Heart left ventricle (tissue), 16 donors: ENCODE data around the gene WWOX. TPM values are rescaled to one million over a fixed set of nuclear protein-coding genes. Genes with fewer than 3 reads are reported as not detected.

Experiments used
- ATAC-seq, 4 donors: fragments of 200-7000 bp; cut with Tn5 transposase; one replicate each; pipeline ENCODE4 v1.9.1; 2020 to 2022; ENCODE audit warnings: moderate library complexity in 4 of 4, mild to moderate bottlenecking in 3 of 4, moderate number of reproducible peaks in 1 of 4
- DNase-seq, 5 donors: peaks; one replicate each; pipeline ENCODE4 v3.0.0-alpha.2; 2020
- H3K27ac ChIP-seq, 12 donors: fragments of 200-600 bp; sonication (generic) in 4 of 12; one replicate each; pipeline versions ENCODE4 v1.5.0 to v1.8.0; 2016 to 2022; ENCODE audit warnings: mild to moderate bottlenecking in 2 of 12
- H3K27me3 ChIP-seq, 9 donors: fragments of 200-600 bp; sonication (generic) in 2 of 9; one replicate each; pipeline versions ENCODE4 v1.5.1 to v1.8.0; 2016 to 2022; ENCODE audit warnings: mild to moderate bottlenecking in 3 of 9
- H3K36me3 ChIP-seq, 9 donors: fragments of 200-600 bp; sonication (generic) in 2 of 9; one replicate each; pipeline versions ENCODE4 v1.5.0 to v1.8.0; 2018 to 2022; ENCODE audit warnings: mild to moderate bottlenecking in 2 of 9
- H3K4me1 ChIP-seq, 12 donors: fragments of 200-600 bp; sonication (generic) in 4 of 12; one replicate each; pipeline versions ENCODE4 v1.5.0 to v1.8.0; 2016 to 2022; ENCODE audit warnings: mild to moderate bottlenecking in 3 of 12
- H3K4me3 ChIP-seq, 12 donors: fragments of 200-600 bp; sonication (generic) in 4 of 12; one replicate each; pipeline versions ENCODE4 v1.5.0 to v1.8.0; 2017 to 2022; ENCODE audit warnings: mild to moderate bottlenecking in 9 of 12, moderate library complexity in 4 of 12
- H3K9me3 ChIP-seq, 12 donors: fragments of 200-600 bp; sonication (generic) in 4 of 12; one replicate each; pipeline versions ENCODE4 v1.5.0 to v1.8.0; 2016 to 2022; ENCODE audit warnings: mild to moderate bottlenecking in 1 of 12
- CTCF ChIP-seq, 12 donors: fragments of 200-600 bp; sonication (generic) in 4 of 12; IDR thresholded peaks; one replicate each; pipeline versions ENCODE4 v1.5.0 to v1.8.0; 2018 to 2022; ENCODE audit warnings: antibody characterized with exemption in 12 of 12, mild to moderate bottlenecking in 5 of 12
- POLR2A ChIP-seq, 2 donors: fragments of 450-650 bp; IDR thresholded peaks; one replicate each; pipeline ENCODE4 v1.6.1; 2017; ENCODE audit warnings: antibody characterized with exemption in 2 of 2, mild to moderate bottlenecking in 2 of 2, moderate library complexity in 2 of 2
- WGBS, 4 donors: extraction: QIAGEN DNeasy Blood & Tissue Kit in 2 of 4; methylation state at CpG; one replicate each; pipeline versions ENCODE4 v1.1.5 to v1.1.7; 2013 to 2018; 5-methylcytosine and 5-hydroxymethylcytosine counted together
- intact Hi-C, 10 donors: fragments of 100-400 bp; cut with DNase I; formaldehyde crosslinking; loops; one replicate each; pipeline versions ENCODE4 v1.11.1 to v1.14.2; 2022
- polyA plus RNA-seq, 2 donors: library from polyadenylated mRNA; stranded (reverse); fragments of 200-250 nt; gene quantifications; one replicate each; pipeline ENCODE4 v1.2.3, GENCODE V29; 2013
- total RNA-seq, 9 donors: library from RNA; depleted of rRNA in 2 of 9; stranded (reverse); fragments of >200 nt in 2 of 9; fragmentation: NEBNext Ultra II Directional in 3 of 9; extraction: Animal tissue kit (Norgen Biotek cat#: 25700) in 3 of 9; gene quantifications; one replicate each; pipeline versions ENCODE4 v1.1.0 to v1.2.4, GENCODE V29; 2016 to 2023
- donor health status: ischemic (EF 13 %, LVEDD 7.1; RV severe dilation, severe dysfunction).
- donor health status: healthy with polysubstance abuse.
- donor health status: DM: no; HTN: yes; CAD: no.
- donor health status: DM: no; HTN: no; CAD: no.
- donor health status: ischemic (EF 25% LVEDD 6.9; RV normal size, moderate dysfunction).
- donor health status: ischemic (EF 25% LVEDD 5.7; RV mildly dilated, moderate dysfunction).
- donor health status: healthy.
- donor health status: DM: yes; HTN: yes; CAD: no.
- donor health status: ischemic (EF 35%, LVEDD 5.7; RV mildly dilated, moderate dysfunction).
- donor health status: nonischemic (EF 11% LVEDD 7.7; RV severe dilation, severe dysfunction).
- donor health status: DM: yes; HTN: yes; CAD: no.
- donor health status: PGD.
- donor health status: ischemic (EF 29% LVEDD 5.4; RV normal size, mild dysfunction).
- donor health status: nonischemic (EF 23%, LVEDD 6.1; RV moderate dilation, normal function).

WWOX gene
- total and polyA plus RNA-seq, 11 donors = 4.3 to 18.3 (median 9.1) TPM

- Histone ChIP-seq H3K4me3 (no peak overlapping the region), H3K27ac (no peak overlapping the region), H3K27me3 (no peaks in the 10 kb centered on the region), H3K4me1 (peaks cover 0 to 5% (median 0%) of the 10 kb centered on the region in 12 donors), H3K9me3 (no peaks in the 10 kb centered on the region), H3K36me3 (no peaks in the 10 kb centered on the region)
- intact Hi-C loops = no loop called here
- no peak for DNase-seq
- ATAC-seq = no peak
- WGBS, 4 donors = 86 to 89% (median 87%) methylated on average over 10 of the region's 10 CpGs
- TF ChIP-seq CTCF (IDR thresholded peaks at IDR 0.05) = no peak
- no peak for TF ChIP-seq POLR2A (IDR thresholded peaks at IDR 0.05)
These were observed 454.0 kb downstream of the WWOX start for GRCh38 chr16:78553268-78554039.

DNA sequence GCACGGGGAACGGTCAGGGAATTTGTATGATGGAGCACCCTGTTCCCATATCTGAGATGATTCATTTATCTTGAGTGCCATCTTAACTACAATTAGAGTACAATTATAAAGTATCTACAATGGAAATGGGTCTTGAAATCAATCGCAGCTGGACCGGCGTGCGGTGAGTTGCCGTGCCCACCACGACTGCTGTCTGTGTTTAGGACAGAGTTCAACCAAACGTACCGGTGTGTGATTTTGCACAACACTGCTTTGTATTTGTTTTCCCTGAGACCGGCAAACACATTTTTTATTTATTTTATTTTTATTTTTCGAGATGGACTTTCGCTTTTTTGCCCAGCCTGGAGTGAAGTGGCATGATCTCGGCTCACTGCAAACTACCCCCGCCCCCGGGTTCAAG lies 457.0 kb downstream of the WWOX start:
- H3K4me3 ChIP-seq = no peak overlapping the region
- H3K27ac ChIP-seq = no peak overlapping the region
- no peaks in the 10 kb centered on the region for H3K27me3 ChIP-seq
- H3K36me3 ChIP-seq = no peaks in the 10 kb centered on the region
- intact Hi-C loops = no loop called here
- H3K9me3 ChIP-seq = peaks cover 0 to 4% (median 0%) of the 10 kb centered on the region in 12 donors
- H3K4me1 ChIP-seq = peaks cover 0 to 5% (median 0%) of the 10 kb centered on the region in 12 donors
- 97 to 98% (median 97%) methylated on average over 16 of the region's 16 CpGs for WGBS, 4 donors
- no peak for TF ChIP-seq POLR2A (IDR thresholded peaks at IDR 0.05)
- TF ChIP-seq CTCF (IDR thresholded peaks at IDR 0.05) = no peak
- ATAC-seq (no peak), DNase-seq (no peak)

GRCh38 chr16:78560997-78561396 lies 461.5 kb downstream of the WWOX start:
- no peak overlapping the region for H3K4me3 ChIP-seq
- H3K27me3 ChIP-seq = no peaks in the 10 kb centered on the region
- TF ChIP-seq CTCF (IDR thresholded peaks at IDR 0.05) (no peak), POLR2A (IDR thresholded peaks at IDR 0.05) (no peak)
- peaks cover 0 to 12% (median 0%) of the 10 kb centered on the region in 12 donors for H3K9me3 ChIP-seq
- intact Hi-C loops = no loop called here
- no peak for DNase-seq
- WGBS, 4 donors = 80 to 92% (median 91%) methylated on average over 1 of the region's 1 CpG
- H3K36me3 ChIP-seq = no peaks in the 10 kb centered on the region
- H3K27ac ChIP-seq = no peak overlapping the region
- no peak for ATAC-seq
- peaks cover 0 to 3% (median 0%) of the 10 kb centered on the region in 12 donors for H3K4me1 ChIP-seq

DNA sequence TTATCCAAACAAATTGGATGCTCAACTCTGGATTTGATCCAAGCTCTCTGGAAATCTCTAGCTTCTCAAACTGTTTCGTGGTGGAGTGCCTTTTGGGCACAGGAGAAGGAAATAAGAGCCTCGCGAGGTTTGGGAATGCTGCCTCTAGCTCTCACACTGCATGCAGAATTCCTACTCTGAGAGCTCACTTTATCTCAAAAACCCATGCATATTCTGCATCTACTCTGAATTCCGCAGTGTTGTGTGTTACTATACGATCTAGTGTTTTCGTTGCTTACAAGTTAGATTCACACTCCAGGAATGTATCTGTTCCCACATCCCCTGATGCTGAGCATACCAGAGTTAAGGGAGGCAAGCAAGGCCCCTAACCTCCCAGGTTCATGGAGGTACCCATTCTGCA lies 462.7 kb downstream of the WWOX start:
- 83 to 94% (median 91%) methylated on average over 6 of the region's 6 CpGs for WGBS, 4 donors
- ATAC-seq = no peak
- intact Hi-C loops = no loop called here

More for the DNA sequence above, 462.7 kb downstream of the WWOX start:
- no peak overlapping the region for H3K27ac ChIP-seq
- H3K4me1 ChIP-seq = peaks cover 0 to 3% (median 0%) of the 10 kb centered on the region in 12 donors
- no peak overlapping the region for H3K4me3 ChIP-seq
- no peaks in the 10 kb centered on the region for H3K27me3 ChIP-seq
- H3K36me3 ChIP-seq = no peaks in the 10 kb centered on the region
- H3K9me3 ChIP-seq = peaks cover 0 to 12% (median 0%) of the 10 kb centered on the region in 12 donors
- no peak for DNase-seq
- TF ChIP-seq POLR2A (IDR thresholded peaks at IDR 0.05) (no peak), CTCF (IDR thresholded peaks at IDR 0.05) (no peak)
